GM12801 (cell line): Measurements from ENCODE around the gene MAB21L3.

Source experiments
- TF ChIP-seq, protein P1 (sequence below): IDR thresholded peaks from one replicate; pipeline ENCODE4 v1.5.1; 2011; ENCODE audit warnings: control low read depth; ENCODE audit not compliant: insufficient read length; ENCODE audit errors: extremely low read depth

The MAB21L3 gene

GRCh38 chr1:116166655-116167054 lies 55.5 kb downstream of the MAB21L3 start:
- TF ChIP-seq, protein P1, sequence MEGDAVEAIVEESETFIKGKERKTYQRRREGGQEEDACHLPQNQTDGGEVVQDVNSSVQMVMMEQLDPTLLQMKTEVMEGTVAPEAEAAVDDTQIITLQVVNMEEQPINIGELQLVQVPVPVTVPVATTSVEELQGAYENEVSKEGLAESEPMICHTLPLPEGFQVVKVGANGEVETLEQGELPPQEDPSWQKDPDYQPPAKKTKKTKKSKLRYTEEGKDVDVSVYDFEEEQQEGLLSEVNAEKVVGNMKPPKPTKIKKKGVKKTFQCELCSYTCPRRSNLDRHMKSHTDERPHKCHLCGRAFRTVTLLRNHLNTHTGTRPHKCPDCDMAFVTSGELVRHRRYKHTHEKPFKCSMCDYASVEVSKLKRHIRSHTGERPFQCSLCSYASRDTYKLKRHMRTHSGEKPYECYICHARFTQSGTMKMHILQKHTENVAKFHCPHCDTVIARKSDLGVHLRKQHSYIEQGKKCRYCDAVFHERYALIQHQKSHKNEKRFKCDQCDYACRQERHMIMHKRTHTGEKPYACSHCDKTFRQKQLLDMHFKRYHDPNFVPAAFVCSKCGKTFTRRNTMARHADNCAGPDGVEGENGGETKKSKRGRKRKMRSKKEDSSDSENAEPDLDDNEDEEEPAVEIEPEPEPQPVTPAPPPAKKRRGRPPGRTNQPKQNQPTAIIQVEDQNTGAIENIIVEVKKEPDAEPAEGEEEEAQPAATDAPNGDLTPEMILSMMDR: no peak

GRCh38 chr1:116167625-116168276 lies 56.6 kb downstream of the MAB21L3 start:
- TF ChIP-seq, protein P1: no peak

GRCh38 chr1:116168277-116169032 lies 57.3 kb downstream of the MAB21L3 start:
- TF ChIP-seq, protein P1: no peak

DNA sequence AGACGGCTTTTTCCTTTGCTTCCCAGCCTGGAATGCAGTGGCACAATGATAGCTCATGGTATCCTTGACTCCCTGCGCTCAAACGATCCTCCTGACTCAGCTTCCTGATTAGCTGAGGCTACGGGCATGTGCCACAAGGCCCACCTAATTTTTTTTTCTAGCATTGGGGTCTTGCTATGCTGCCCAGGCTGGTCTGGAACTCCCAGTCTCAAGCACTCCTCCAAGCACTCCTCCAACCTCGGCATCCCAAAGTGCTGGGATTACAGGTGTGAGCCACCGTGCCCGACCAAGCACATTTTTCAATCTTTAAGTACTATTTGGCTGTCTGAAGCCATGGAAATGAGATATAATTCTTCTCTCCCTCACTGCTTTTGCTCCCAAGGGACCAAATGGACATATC lies 58.7 kb downstream of the MAB21L3 start:
- TF ChIP-seq, protein P1: no peak

DNA sequence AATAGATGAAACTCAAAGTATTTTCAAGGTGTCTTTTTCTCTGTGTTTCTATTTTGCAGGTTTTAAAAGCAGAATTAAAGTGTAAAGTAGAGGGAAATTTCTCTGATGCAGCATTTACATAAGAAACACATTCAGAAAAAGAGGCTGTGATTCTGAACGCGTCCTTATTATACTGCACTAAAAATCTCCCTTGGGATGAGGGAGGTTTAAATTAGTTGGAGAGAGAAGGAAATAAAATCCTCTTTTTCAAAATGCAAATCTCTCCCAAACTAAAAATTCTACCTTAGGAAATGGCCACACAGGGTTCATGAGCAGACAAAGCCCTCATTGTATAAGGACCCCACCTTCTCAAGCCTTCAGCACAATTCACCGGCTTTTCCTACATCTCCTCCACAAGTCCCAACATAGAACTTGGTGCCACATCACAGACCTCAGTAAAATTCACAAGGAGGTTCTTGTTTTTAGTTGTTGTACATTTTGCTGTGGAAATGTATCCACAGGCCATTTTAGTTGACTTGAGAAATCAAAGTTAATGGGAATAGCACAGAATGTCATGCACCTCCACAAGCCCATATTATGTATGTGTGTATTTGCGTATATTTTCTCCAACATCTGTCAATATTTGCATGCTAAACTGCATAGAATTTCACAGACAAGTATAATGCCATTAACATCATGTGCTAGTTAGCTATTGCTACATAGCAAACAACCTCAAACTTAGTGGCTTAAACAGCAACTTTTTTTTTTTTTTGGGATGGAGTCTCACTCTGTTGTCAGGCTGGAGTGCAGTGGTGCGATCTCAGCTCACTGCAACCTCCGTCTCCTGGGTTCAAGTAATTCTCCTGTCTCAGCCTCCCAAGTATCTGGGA lies 59.8 kb downstream of the MAB21L3 start:
- TF ChIP-seq, protein P1: no peak

GRCh38 chr1:116172666-116173065 lies 61.5 kb downstream of the MAB21L3 start:
- TF ChIP-seq, protein P1: no peak

- TF ChIP-seq, protein P1: no peak
Measured at GRCh38 chr1:116175611-116176010, 64.4 kb downstream of the MAB21L3 start.
